RWPE2 (cell line): ENCODE measurements around the gene NEFH.

Experiments used
- ATAC-seq: fragments of 200-7000 bp; cut with Tn5 transposase; 3 replicates; pipeline ENCODE4 v1.9.1; 2021; ENCODE audit warnings: low read depth
- DNase-seq: peaks from one replicate; pipeline ENCODE4 v3.0.0-alpha.2; 2020; ENCODE audit warnings: low spot score
- H3K27ac ChIP-seq: fragments of 450-650 bp; 2 replicates; pipeline ENCODE4 v1.5.1; 2017; ENCODE audit warnings: mild to moderate bottlenecking; ENCODE audit not compliant: poor library complexity, severe bottlenecking
- H3K27me3 ChIP-seq: fragments of 250-450 bp; sonication (Bioruptor Pico); 2 replicates; pipeline ENCODE4 v1.5.1; 2021; ENCODE audit warnings: mild to moderate bottlenecking, moderate library complexity; ENCODE audit not compliant: insufficient read depth, poor library complexity, severe bottlenecking
- H3K36me3 ChIP-seq: fragments of 250-450 bp; sonication (Bioruptor Pico); 2 replicates; pipeline ENCODE4 v1.5.1; 2020; ENCODE audit warnings: low read depth, mild to moderate bottlenecking, moderate library complexity
- H3K4me1 ChIP-seq: fragments of 250-450 bp; sonication (Bioruptor Pico); 2 replicates; pipeline ENCODE4 v1.5.1; 2021; ENCODE audit warnings: mild to moderate bottlenecking, moderate library complexity; ENCODE audit not compliant: insufficient read depth, poor library complexity, severe bottlenecking
- H3K4me3 ChIP-seq: fragments of 250-450 bp; sonication (Bioruptor Pico); 2 replicates; pipeline ENCODE4 v1.5.1; 2021; ENCODE audit warnings: mild to moderate bottlenecking, moderate library complexity; ENCODE audit not compliant: severe bottlenecking
- H3K9me3 ChIP-seq: fragments of 250-450 bp; sonication (Bioruptor Pico); 2 replicates; pipeline ENCODE4 v1.5.1; 2021; ENCODE audit warnings: mild to moderate bottlenecking, moderate library complexity; ENCODE audit not compliant: severe bottlenecking
- TF ChIP-seq, protein P1 (sequence below): fragments of 450-650 bp; IDR thresholded peaks from one replicate; pipeline ENCODE4 v1.5.1; 2017; ENCODE audit warnings: mild to moderate bottlenecking, moderate library complexity; ENCODE audit not compliant: poor library complexity, severe bottlenecking

NEFH gene

DNA sequence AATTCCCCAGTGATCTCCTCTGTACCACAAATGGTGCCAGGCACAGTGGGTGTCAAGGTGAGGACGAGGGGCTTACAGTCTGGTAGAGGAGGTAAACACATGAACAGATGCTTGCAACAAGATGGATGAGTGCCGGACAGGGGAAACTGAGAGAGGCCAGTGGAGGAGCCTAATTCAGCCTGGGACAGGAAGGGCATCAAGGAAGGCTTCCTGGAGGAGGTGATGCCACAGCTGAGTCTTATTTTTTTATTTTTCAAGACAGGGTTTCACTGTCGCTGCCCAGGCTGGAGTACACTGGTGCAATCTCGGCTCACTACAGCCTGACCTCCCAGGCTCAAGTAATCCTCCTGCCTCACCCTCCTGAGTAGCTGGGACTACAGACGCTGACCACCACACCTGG, 18.8 kb upstream of the NEFH start:
- TF ChIP-seq, protein P1, sequence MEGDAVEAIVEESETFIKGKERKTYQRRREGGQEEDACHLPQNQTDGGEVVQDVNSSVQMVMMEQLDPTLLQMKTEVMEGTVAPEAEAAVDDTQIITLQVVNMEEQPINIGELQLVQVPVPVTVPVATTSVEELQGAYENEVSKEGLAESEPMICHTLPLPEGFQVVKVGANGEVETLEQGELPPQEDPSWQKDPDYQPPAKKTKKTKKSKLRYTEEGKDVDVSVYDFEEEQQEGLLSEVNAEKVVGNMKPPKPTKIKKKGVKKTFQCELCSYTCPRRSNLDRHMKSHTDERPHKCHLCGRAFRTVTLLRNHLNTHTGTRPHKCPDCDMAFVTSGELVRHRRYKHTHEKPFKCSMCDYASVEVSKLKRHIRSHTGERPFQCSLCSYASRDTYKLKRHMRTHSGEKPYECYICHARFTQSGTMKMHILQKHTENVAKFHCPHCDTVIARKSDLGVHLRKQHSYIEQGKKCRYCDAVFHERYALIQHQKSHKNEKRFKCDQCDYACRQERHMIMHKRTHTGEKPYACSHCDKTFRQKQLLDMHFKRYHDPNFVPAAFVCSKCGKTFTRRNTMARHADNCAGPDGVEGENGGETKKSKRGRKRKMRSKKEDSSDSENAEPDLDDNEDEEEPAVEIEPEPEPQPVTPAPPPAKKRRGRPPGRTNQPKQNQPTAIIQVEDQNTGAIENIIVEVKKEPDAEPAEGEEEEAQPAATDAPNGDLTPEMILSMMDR, result no peak
- DNase-seq (no peak), ATAC-seq (no peak)
- Histone ChIP-seq H3K36me3 (no peaks in the 10 kb centered on the region), H3K27ac (no peak overlapping the region), H3K4me1 (no peaks in the 10 kb centered on the region), H3K4me3 (no peak overlapping the region), H3K9me3 (no peaks in the 10 kb centered on the region), H3K27me3 (no peaks in the 10 kb centered on the region)

DNA sequence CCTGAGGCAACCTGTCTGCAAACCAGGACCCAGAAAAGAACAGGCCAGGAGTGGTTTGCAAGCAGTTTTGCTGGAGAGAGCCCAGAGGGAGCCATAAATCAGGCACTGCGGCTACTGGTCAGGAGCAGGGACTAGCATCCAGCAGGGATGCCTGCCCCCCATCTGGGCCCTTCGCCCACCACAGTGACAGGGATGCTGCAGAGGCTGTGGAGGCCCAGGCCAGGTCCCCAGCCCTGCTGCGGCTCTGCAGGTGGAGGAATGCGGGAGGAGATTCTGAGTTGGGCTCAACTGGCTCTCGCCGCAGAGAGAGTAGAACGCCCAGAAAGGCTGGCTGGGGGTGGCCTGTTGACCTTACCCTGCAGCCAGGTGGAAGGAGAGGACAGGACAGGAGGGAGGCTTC, 16.4 kb upstream of the NEFH start:
- Histone ChIP-seq H3K36me3 (no peaks in the 10 kb centered on the region), H3K4me3 (no peak overlapping the region), H3K4me1 (no peaks in the 10 kb centered on the region), H3K27ac (no peak overlapping the region), H3K27me3 (no peaks in the 10 kb centered on the region), H3K9me3 (no peaks in the 10 kb centered on the region)
- DNase-seq (no peak), ATAC-seq (no peak)
- TF ChIP-seq, protein P1, result no peak

DNA sequence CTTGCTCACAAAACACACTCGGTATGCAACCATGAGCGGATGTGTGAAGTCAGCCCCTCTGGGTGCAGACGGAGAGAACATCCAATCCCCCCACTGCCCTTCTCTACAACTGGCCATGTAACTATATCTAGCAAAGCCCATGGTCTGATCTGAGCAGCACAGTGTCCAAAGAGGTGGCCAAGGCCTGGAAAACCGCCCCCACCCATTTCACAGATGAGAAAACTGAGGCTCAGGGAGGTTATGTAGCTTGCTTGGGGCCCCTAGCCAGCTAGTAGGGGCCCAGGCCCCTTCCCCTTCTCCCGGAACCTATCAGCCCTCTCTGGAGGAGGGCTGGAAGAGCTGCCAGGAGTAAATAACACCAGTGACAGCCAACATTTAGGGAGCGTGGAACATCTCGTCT, 15.4 kb upstream of the NEFH start:
- ATAC-seq (no peak), DNase-seq (no peak)
- no peaks in the 10 kb centered on the region for H3K9me3 ChIP-seq
- no peaks in the 10 kb centered on the region for H3K27me3 ChIP-seq
- no peak overlapping the region for H3K27ac ChIP-seq
- H3K4me3 ChIP-seq, result no peak overlapping the region
- H3K4me1 ChIP-seq, result peaks cover 5% of the 10 kb centered on the region
- no peaks in the 10 kb centered on the region for H3K36me3 ChIP-seq
- TF ChIP-seq, protein P1, result no peak

DNA sequence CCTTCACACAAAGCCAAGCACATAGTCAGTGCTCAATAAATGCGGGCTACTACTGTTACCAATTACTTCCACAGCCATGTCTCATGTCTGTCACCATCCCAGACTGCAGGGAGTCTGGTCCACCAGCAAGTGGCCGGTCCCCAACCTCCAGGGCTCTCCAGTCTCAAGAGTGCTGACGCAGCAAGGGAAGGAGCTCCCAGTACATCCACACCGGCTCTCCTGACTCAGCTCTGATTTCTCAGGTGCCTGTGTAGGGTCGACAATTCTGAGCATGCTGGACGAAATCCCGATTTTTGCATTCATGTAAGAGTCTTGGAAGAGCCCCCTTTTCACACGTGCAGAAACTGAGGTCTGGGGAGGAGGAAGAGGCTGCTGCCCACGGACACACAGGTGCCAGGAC, 10.3 kb upstream of the NEFH start:
- TF ChIP-seq, protein P1, result no peak
- H3K27ac ChIP-seq, result no peak overlapping the region

DNA sequence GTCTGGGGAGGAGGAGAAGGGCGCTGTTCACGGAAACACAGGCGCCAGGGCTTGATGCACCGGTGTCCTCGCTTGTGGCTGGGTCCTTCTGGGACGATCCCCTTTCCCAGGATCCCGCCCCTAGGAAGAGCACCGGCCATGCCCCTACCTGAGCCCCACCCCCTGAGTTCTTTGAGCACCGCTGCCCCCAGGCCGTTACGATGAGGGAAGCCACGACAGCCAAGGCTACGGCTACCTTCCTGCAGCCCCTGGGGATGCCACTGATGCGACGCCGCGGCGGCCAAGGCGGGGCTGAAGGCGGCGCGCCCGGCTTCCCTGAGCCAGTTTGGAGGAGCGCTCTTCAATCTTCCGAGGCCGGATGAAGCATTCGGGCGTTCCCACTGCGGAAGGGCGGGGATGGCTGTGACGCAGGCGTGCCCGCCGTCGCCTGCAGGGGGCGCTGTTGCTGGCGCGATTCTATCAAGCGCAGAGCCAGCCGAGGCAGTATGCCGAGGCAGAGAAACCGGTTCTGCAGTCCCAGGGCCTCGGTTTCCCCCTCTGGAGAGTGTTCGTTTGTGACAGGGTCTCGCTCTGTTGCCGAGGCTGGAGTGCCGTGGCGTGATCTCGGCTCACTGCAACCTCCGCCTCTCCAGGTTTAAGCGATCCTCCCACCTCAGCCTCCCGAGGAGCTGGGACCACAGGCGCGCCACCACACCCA, 9.7 kb upstream of the NEFH start:
- Histone ChIP-seq H3K4me3 (peak overlapping the region; percentile 24), H3K36me3 (no peaks in the 10 kb centered on the region), H3K27me3 (no peaks in the 10 kb centered on the region), H3K27ac (no peak overlapping the region), H3K9me3 (no peaks in the 10 kb centered on the region), H3K4me1 (peaks cover 5% of the 10 kb centered on the region)
- TF ChIP-seq, protein P1, result peak; percentile 95
- DNase-seq, result no peak
- ATAC-seq, result peak; percentile 87

More for the DNA sequence above, 10.3 kb upstream of the NEFH start:
- no peak overlapping the region for H3K4me3 ChIP-seq
- no peaks in the 10 kb centered on the region for H3K9me3 ChIP-seq
- ATAC-seq (0 out of 3 replicates have a peak, but pooled peaks have one; percentile 27), DNase-seq (no peak)
- H3K36me3 ChIP-seq, result no peaks in the 10 kb centered on the region
- no peaks in the 10 kb centered on the region for H3K27me3 ChIP-seq
- H3K4me1 ChIP-seq, result peaks cover 5% of the 10 kb centered on the region
